ENCODE results near the gene KSR2. TPM values are rescaled to one million over a fixed set of nuclear protein-coding genes. Genes with fewer than 3 reads are reported as not detected.

KSR2 gene
- total RNA-seq, 1 donor from 2014 or later: 0.69 TPM

DNA sequence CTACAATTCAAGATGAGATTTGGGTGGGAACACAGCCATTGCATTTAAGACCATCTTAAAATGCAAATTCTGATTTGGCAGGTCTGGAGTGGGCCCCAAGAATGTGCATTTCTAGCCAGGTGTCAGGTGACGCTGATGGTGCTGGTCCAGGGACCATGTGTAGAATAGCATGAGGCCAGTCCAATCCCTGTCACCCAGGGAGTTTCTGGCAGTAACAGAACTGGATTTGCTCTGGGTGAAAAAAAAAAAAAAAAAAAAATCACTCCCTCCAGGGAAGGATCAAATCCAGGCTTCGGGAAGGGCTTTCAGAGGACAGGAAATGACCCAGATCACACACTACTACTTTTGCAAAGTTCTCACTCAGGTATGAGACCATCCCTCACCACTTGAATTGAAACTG lies 394.1 kb downstream of the KSR2 start:
- Mint-ChIP-seq H3K36me3 (no peaks in the 10 kb centered on the region), H3K9me3 (no peaks in the 10 kb centered on the region), H3K27ac (no peak overlapping the region), H3K27me3 (ENCODE audit: low read depth) (peaks cover 49% of the 10 kb centered on the region), H3K4me3 (no peak overlapping the region), H3K4me1 (peaks cover 6% of the 10 kb centered on the region)
- TF ChIP-seq, protein P1, sequence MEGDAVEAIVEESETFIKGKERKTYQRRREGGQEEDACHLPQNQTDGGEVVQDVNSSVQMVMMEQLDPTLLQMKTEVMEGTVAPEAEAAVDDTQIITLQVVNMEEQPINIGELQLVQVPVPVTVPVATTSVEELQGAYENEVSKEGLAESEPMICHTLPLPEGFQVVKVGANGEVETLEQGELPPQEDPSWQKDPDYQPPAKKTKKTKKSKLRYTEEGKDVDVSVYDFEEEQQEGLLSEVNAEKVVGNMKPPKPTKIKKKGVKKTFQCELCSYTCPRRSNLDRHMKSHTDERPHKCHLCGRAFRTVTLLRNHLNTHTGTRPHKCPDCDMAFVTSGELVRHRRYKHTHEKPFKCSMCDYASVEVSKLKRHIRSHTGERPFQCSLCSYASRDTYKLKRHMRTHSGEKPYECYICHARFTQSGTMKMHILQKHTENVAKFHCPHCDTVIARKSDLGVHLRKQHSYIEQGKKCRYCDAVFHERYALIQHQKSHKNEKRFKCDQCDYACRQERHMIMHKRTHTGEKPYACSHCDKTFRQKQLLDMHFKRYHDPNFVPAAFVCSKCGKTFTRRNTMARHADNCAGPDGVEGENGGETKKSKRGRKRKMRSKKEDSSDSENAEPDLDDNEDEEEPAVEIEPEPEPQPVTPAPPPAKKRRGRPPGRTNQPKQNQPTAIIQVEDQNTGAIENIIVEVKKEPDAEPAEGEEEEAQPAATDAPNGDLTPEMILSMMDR (IDR thresholded peaks at IDR 0.05; ENCODE audit: unreplicated experiment): no peak
- no peak for DNase-seq (ENCODE audit: low spot score in 2 of 2, unreplicated experiment in 2 of 2)

- H3K27me3 Mint-ChIP-seq (ENCODE audit: low read depth): peaks cover 46% of the 10 kb centered on the region
- no peak for DNase-seq (ENCODE audit: low spot score in 2 of 2, unreplicated experiment in 2 of 2)
- H3K4me1 Mint-ChIP-seq: peaks cover 6% of the 10 kb centered on the region
- H3K4me3 Mint-ChIP-seq: no peak overlapping the region
- H3K27ac Mint-ChIP-seq: no peak overlapping the region
- TF ChIP-seq, protein P1 (IDR thresholded peaks at IDR 0.05; ENCODE audit: unreplicated experiment): no peak
- no peaks in the 10 kb centered on the region for H3K9me3 Mint-ChIP-seq
- H3K36me3 Mint-ChIP-seq: no peaks in the 10 kb centered on the region
Measured at GRCh38 chr12:117572755-117573154, 396.0 kb downstream of the KSR2 start.

GRCh38 chr12:117571321-117571720 lies 397.5 kb downstream of the KSR2 start:
- no peaks in the 10 kb centered on the region for H3K9me3 Mint-ChIP-seq
- no peak overlapping the region for H3K27ac Mint-ChIP-seq
- H3K4me3 Mint-ChIP-seq: no peak overlapping the region
- H3K27me3 Mint-ChIP-seq (ENCODE audit: low read depth): peaks cover 55% of the 10 kb centered on the region
- no peak for DNase-seq (ENCODE audit: low spot score in 2 of 2, unreplicated experiment in 2 of 2)
- H3K36me3 Mint-ChIP-seq: no peaks in the 10 kb centered on the region
- no peaks in the 10 kb centered on the region for H3K4me1 Mint-ChIP-seq
- TF ChIP-seq, protein P1 (IDR thresholded peaks at IDR 0.05; ENCODE audit: unreplicated experiment): no peak

DNA sequence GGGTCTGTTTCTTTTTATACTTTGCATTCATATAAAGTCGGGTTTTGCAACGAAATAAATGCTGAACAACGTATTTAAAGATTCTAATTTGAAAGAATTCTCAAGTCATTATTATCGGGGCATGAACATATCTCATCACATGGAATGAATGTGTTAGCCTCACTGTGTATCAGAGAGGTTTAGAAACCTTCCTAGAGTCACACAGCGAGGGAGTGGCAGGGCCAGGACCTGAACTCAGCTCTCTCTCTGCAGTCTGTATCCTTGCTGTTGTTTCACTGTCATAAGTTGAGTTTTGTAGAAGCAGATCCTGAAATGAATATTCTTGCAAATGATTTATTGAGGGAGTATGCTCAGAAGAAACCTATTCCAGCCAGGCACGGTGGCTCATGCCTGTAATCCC lies 398.2 kb downstream of the KSR2 start:
- no peak overlapping the region for H3K27ac Mint-ChIP-seq
- TF ChIP-seq, protein P1 (IDR thresholded peaks at IDR 0.05; ENCODE audit: unreplicated experiment): no peak
- H3K4me3 Mint-ChIP-seq: no peak overlapping the region
- no peaks in the 10 kb centered on the region for H3K9me3 Mint-ChIP-seq
- no peaks in the 10 kb centered on the region for H3K4me1 Mint-ChIP-seq
- peaks cover 59% of the 10 kb centered on the region for H3K27me3 Mint-ChIP-seq (ENCODE audit: low read depth)
- no peak for DNase-seq (ENCODE audit: low spot score in 2 of 2, unreplicated experiment in 2 of 2)
- no peaks in the 10 kb centered on the region for H3K36me3 Mint-ChIP-seq

DNA sequence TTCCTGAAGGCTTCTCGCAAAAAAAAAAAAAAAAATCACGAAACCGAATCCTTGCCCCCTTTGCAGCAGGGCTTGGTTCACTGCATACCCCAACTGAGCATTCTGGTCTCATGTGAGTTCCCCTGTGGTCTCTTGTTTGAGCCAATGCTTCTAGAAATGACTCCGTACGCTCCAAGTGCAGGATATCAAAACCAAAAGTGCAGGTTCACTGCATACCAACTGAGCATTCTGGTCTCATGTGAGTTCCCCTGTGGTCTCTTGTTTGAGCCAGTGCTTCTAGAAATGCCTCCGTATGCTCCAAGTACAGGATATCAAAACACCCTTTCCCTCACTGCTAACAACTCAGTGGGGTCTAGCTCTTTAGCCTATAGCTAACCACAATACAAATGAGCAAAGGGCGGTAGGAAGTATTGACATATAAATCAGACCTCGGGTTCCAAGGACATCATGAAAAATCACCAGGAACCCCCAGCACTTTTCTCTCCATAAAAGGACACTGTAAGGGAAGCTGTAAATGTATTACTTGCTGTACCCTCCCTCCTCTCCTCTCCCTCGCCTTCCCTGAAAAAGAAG lies 401.1 kb downstream of the KSR2 start:
- Mint-ChIP-seq H3K27me3 (ENCODE audit: low read depth) (peaks cover 66% of the 10 kb centered on the region), H3K27ac (no peak overlapping the region), H3K9me3 (no peaks in the 10 kb centered on the region), H3K4me1 (no peaks in the 10 kb centered on the region), H3K36me3 (no peaks in the 10 kb centered on the region), H3K4me3 (no peak overlapping the region)
- no peak for DNase-seq (ENCODE audit: low spot score in 2 of 2, unreplicated experiment in 2 of 2)
- TF ChIP-seq, protein P1 (IDR thresholded peaks at IDR 0.05; ENCODE audit: unreplicated experiment): no peak

- no peak for DNase-seq (ENCODE audit: low spot score in 2 of 2, unreplicated experiment in 2 of 2)
- H3K27ac Mint-ChIP-seq: no peak overlapping the region
- H3K9me3 Mint-ChIP-seq: no peaks in the 10 kb centered on the region
- H3K4me3 Mint-ChIP-seq: no peak overlapping the region
- H3K27me3 Mint-ChIP-seq (ENCODE audit: low read depth): peaks cover 64% of the 10 kb centered on the region
- H3K4me1 Mint-ChIP-seq: no peaks in the 10 kb centered on the region
- TF ChIP-seq, protein P1 (IDR thresholded peaks at IDR 0.05; ENCODE audit: unreplicated experiment): no peak
- H3K36me3 Mint-ChIP-seq: no peaks in the 10 kb centered on the region
Measured at GRCh38 chr12:117564881-117565280, 403.9 kb downstream of the KSR2 start.
